ENCODE data around the gene CDHR3. TPM values are rescaled to one million over a fixed set of nuclear protein-coding genes. Genes with fewer than 3 reads are reported as not detected.

CDHR3 gene
- total and polyA plus RNA-seq, 9 of the 15 experiments (the other 6 are each of a cell fraction or from before 2014, with no cell fraction given): 0.03 to 0.66 (median 0.24) TPM; not detected in 1

GRCh38 chr7:106050002-106050745, 87.1 kb downstream of the CDHR3 start (continued):
- no peak for TF ChIP-seq E2F5 (CRISPR knock-in tag; IDR thresholded peaks at IDR 0.05)
- TF ChIP-seq, protein P1, sequence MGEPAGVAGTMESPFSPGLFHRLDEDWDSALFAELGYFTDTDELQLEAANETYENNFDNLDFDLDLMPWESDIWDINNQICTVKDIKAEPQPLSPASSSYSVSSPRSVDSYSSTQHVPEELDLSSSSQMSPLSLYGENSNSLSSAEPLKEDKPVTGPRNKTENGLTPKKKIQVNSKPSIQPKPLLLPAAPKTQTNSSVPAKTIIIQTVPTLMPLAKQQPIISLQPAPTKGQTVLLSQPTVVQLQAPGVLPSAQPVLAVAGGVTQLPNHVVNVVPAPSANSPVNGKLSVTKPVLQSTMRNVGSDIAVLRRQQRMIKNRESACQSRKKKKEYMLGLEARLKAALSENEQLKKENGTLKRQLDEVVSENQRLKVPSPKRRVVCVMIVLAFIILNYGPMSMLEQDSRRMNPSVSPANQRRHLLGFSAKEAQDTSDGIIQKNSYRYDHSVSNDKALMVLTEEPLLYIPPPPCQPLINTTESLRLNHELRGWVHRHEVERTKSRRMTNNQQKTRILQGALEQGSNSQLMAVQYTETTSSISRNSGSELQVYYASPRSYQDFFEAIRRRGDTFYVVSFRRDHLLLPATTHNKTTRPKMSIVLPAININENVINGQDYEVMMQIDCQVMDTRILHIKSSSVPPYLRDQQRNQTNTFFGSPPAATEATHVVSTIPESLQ (CRISPR knock-in tag; IDR thresholded peaks at IDR 0.05): no peak
- no peak for TF ChIP-seq OTX1 (CRISPR knock-in tag; IDR thresholded peaks at IDR 0.05)
- TF ChIP-seq TEAD4 (IDR thresholded peaks at IDR 0.05; ENCODE audit: low read length): no peak
- TF ChIP-seq TEAD4 (CRISPR knock-in tag; IDR thresholded peaks at IDR 0.05; ENCODE audit: borderline replicate concordance): no peak
- no peak for TF ChIP-seq TAF7 (tag; IDR thresholded peaks at IDR 0.05)
- TF ChIP-seq ETV5 (CRISPR knock-in tag; IDR thresholded peaks at IDR 0.05; ENCODE audit: low read depth): no peak
- TF ChIP-seq NFE2 (IDR thresholded peaks at IDR 0.05; ENCODE audit: low read depth): no peak
- no peak for TF ChIP-seq MITF (IDR thresholded peaks at IDR 0.05)
- TF ChIP-seq ZC3H11A (IDR thresholded peaks at IDR 0.05; ENCODE audit: low read depth, low read length): no peak
- TF ChIP-seq ZNF165 (CRISPR knock-in tag; IDR thresholded peaks at IDR 0.05; ENCODE audit: borderline replicate concordance): no peak
- no peak for TF ChIP-seq EGR1 (conservative IDR thresholded peaks at IDR 0.05)
- TF ChIP-seq, protein P2, sequence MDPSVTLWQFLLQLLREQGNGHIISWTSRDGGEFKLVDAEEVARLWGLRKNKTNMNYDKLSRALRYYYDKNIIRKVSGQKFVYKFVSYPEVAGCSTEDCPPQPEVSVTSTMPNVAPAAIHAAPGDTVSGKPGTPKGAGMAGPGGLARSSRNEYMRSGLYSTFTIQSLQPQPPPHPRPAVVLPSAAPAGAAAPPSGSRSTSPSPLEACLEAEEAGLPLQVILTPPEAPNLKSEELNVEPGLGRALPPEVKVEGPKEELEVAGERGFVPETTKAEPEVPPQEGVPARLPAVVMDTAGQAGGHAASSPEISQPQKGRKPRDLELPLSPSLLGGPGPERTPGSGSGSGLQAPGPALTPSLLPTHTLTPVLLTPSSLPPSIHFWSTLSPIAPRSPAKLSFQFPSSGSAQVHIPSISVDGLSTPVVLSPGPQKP (CRISPR knock-in tag; IDR thresholded peaks at IDR 0.05): no peak
- TF ChIP-seq STAT6 (CRISPR knock-in tag; IDR thresholded peaks at IDR 0.05): no peak
- no peak for TF ChIP-seq TBL1XR1 (IDR thresholded peaks at IDR 0.05; ENCODE audit: low read length in 2 of 2)
- TF ChIP-seq PHTF2 (CRISPR knock-in tag; IDR thresholded peaks at IDR 0.05): no peak
- TF ChIP-seq CTBP1 (IDR thresholded peaks at IDR 0.05; ENCODE audit: borderline replicate concordance): peak; percentile 58; the same call in 1 of the 2 replicates
- TF ChIP-seq, protein P3, sequence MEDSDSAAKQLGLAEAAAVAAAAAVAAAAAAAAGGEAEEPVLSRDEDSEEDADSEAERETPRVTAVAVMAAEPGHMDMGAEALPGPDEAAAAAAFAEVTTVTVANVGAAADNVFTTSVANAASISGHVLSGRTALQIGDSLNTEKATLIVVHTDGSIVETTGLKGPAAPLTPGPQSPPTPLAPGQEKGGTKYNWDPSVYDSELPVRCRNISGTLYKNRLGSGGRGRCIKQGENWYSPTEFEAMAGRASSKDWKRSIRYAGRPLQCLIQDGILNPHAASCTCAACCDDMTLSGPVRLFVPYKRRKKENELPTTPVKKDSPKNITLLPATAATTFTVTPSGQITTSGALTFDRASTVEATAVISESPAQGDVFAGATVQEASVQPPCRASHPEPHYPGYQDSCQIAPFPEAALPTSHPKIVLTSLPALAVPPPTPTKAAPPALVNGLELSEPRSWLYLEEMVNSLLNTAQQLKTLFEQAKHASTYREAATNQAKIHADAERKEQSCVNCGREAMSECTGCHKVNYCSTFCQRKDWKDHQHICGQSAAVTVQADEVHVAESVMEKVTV (CRISPR knock-in tag; IDR thresholded peaks at IDR 0.05): no peak
- no peak for TF ChIP-seq SMARCE1 (IDR thresholded peaks at IDR 0.05)

Data from K562 (cell line).